Mesendoderm (in vitro differentiated cells): Measurements from ENCODE around the gene SCFD2.
"Not testable (repeated sequence)": the region's sequence is repeated elsewhere in the genome, so short reads cannot be mapped to it uniquely, and the experiment has no call there.

Source experiments
- DNase-seq: peaks from one replicate; pipeline ENCODE4 v3.0.0; 2013
- H2AK5ac ChIP-seq: 2 replicates; pipeline ENCODE4 v1.6.1; 2013; ENCODE audit warnings: low read length, inconsistent platforms
- H2BK120ac ChIP-seq: 2 replicates; pipeline ENCODE4 v1.6.1; 2013; ENCODE audit warnings: low read depth, mild to moderate bottlenecking, low read length, moderate library complexity, mixed read lengths
- H2BK15ac ChIP-seq: replicated peaks from 2 replicates; pipeline ENCODE4 v1.6.1; 2013; ENCODE audit warnings: low read depth, mild to moderate bottlenecking, moderate library complexity
- H2BK5ac ChIP-seq: 2 replicates; pipeline ENCODE4 v1.6.1; 2013; ENCODE audit warnings: low read length, inconsistent platforms
- H3K18ac ChIP-seq: 2 replicates; pipeline ENCODE4 v1.6.1; 2013; ENCODE audit warnings: mild to moderate bottlenecking, low read length, mixed read lengths
- H3K23ac ChIP-seq: one replicate; pipeline ENCODE4 v1.6.1; 2013; ENCODE audit warnings: low read length
- H3K27ac ChIP-seq: 2 replicates; pipeline ENCODE4 v1.5.1; 2013; ENCODE audit warnings: low read depth, mild to moderate bottlenecking, inconsistent platforms, low read length, moderate library complexity
- H3K27me3 ChIP-seq: 2 replicates; pipeline ENCODE4 v1.6.1; 2013; ENCODE audit warnings: low read length, control low read depth, mild to moderate bottlenecking, inconsistent platforms; ENCODE audit not compliant: insufficient read depth, poor library complexity
- H3K36me3 ChIP-seq: 2 replicates; pipeline ENCODE4 v1.6.1; 2013; ENCODE audit warnings: low read length, inconsistent platforms; ENCODE audit not compliant: control insufficient read depth, insufficient read depth
- H3K4ac ChIP-seq: one replicate; pipeline ENCODE4 v1.6.1; 2013; ENCODE audit warnings: low read depth, mild to moderate bottlenecking, low read length, moderate library complexity
- H3K4me1 ChIP-seq: 2 replicates; pipeline ENCODE4 v1.6.1; 2013; ENCODE audit warnings: low read depth, low read length, inconsistent platforms; ENCODE audit not compliant: control insufficient read depth
- H3K4me2 ChIP-seq: 2 replicates; pipeline ENCODE4 v1.6.1; 2013; ENCODE audit warnings: low read length
- H3K4me3 ChIP-seq: 2 replicates; pipeline ENCODE4 v1.5.1; 2013; ENCODE audit warnings: mild to moderate bottlenecking, low read length
- H3K56ac ChIP-seq: one replicate; pipeline ENCODE4 v1.6.1; 2013; ENCODE audit warnings: low read length
- H3K79me1 ChIP-seq: 2 replicates; pipeline ENCODE4 v1.6.1; 2013; ENCODE audit warnings: low read length, inconsistent platforms
- H3K79me2 ChIP-seq: 2 replicates; pipeline ENCODE4 v1.6.1; 2013; ENCODE audit warnings: mild to moderate bottlenecking, low read length; ENCODE audit not compliant: control insufficient read depth, insufficient read depth
- H3K9ac ChIP-seq: 2 replicates; pipeline ENCODE4 v1.6.1; 2013; ENCODE audit warnings: low read length, inconsistent platforms
- H4K5ac ChIP-seq: one replicate; pipeline ENCODE4 v1.6.1; 2013; ENCODE audit warnings: low read length
- H4K8ac ChIP-seq: one replicate; pipeline ENCODE4 v1.6.1; 2013; ENCODE audit warnings: low read depth, mild to moderate bottlenecking, control low read depth, low read length, moderate library complexity
- WGBS: extraction: QIAGEN DNeasy Blood & Tissue Kit; methylation state at CpG from one replicate; pipeline ENCODE4 v1.1.7; 2013; ENCODE audit warnings: low lambda C conversion rate, missing lambda C conversion rate; ENCODE audit not compliant: insufficient coverage; ENCODE audit errors: extremely low coverage; 5-methylcytosine and 5-hydroxymethylcytosine counted together

The SCFD2 gene

DNA sequence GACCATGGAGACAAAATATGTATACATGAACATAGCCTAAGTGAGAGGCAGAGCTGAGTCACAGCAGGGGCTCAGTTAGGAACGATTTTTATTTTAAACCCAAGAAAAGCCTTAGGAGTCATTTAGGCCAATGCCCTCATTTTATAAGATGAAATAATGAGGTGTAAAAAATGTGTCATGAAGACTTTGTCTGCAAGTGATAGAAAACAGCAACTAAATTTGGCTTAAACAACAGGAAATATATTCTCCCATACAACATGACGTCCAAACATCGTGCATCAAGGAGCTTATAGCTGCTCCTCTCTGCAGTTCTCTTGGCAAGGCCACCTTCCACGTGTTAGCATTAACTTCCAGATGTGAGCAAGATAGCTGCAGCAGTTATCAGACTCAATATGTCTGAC is 16.8 kb downstream of the SCFD2 start:
- Histone ChIP-seq H4K8ac (no peak overlapping the region), H3K36me3 (no peaks in the 10 kb centered on the region), H3K79me2 (no peaks in the 10 kb centered on the region), H3K4me3 (no peak overlapping the region), H3K4me2 (no peak overlapping the region), H2BK15ac (no peak overlapping the region), H3K27me3 (no peaks in the 10 kb centered on the region), H4K5ac (no peak overlapping the region), H2BK120ac (no peak overlapping the region), H3K9ac (no peak overlapping the region), H3K18ac (no peak overlapping the region), H2AK5ac (no peak overlapping the region), H3K79me1 (no peaks in the 10 kb centered on the region), H3K23ac (no peak overlapping the region), H3K4me1 (no peaks in the 10 kb centered on the region), H3K56ac (no peak overlapping the region), H3K4ac (no peak overlapping the region), H2BK5ac (no peak overlapping the region), H3K27ac (no peak overlapping the region)
- no peak for DNase-seq
- no CpG with 5 or more reads among the region's 4 CpGs for WGBS

DNA sequence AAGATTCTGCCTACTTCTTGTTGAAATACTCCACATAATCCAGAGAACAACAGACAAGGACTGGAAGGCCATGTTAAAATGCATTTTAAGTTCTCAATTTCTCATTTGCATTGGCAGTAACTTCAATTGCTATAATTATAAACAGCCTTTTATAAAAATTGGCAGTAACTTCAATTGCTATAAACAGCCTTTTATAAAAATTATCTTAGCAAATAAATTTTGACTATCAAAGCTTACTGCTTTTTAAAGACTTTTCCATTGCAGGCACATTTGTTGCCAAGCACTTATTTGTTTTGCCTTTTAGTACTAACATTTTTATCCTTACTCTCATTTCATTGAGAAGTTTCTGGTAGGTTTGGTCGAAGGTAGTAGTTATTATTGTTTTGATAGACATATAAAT is 17.8 kb downstream of the SCFD2 start:
- Histone ChIP-seq H3K4me2 (no peak overlapping the region), H3K18ac (no peak overlapping the region), H4K5ac (no peak overlapping the region), H3K9ac (no peak overlapping the region), H4K8ac (no peak overlapping the region), H3K27ac (no peak overlapping the region), H2AK5ac (no peak overlapping the region), H2BK15ac (no peak overlapping the region), H2BK120ac (no peak overlapping the region), H3K36me3 (no peaks in the 10 kb centered on the region), H3K4me3 (no peak overlapping the region), H3K79me2 (no peaks in the 10 kb centered on the region), H3K4ac (no peak overlapping the region), H3K56ac (no peak overlapping the region), H2BK5ac (no peak overlapping the region), H3K79me1 (no peaks in the 10 kb centered on the region), H3K4me1 (no peaks in the 10 kb centered on the region), H3K23ac (no peak overlapping the region), H3K27me3 (no peaks in the 10 kb centered on the region)
- DNase-seq: no peak
- WGBS: 100% methylated on average over 1 of the region's 1 CpG

DNA sequence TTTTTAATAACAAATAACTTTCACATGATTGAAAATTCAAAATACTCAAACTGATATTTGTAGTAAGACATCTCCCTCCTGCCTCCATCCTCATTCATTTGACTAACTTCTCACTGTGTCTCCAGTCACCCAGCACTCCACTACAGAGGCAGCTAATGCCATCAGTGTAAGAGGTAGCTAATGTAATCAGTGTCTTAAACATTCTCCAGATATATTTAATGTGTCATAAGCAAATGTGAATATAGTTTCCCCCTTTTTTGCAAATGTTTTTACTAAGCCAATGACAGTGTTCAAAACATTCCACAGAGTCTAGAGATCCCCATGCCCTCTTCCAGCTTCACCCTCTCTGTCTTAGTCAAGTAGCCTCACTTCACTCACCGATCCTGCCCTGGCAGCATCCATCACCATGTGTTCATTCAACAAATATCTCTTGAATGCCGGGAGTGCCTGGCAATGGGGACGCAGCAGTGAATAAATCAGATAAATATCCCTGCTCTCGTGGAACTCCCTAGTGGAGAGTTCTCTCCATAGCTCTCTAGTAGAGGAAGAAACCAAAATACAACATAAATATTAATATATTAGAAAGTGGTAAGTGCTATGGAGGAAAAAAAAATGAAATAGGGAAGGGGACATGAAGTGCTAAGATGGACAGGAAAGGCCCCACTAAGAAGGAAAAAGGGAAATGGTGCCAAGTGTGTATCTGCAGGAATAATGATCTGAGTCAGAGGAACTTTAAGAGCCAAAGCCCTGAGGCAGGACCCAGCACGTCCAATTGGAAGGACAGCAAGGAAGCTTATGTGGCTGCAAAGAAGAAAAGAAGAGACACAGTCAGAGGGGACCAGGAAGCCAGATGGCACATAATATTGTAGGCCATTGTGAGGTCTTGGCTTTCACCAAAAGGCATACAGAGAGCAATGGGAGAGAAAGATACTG is 18.7 kb downstream of the SCFD2 start:
- WGBS: no CpG with 5 or more reads among the region's 5 CpGs
- H3K27ac ChIP-seq: no peak overlapping the region

DNA sequence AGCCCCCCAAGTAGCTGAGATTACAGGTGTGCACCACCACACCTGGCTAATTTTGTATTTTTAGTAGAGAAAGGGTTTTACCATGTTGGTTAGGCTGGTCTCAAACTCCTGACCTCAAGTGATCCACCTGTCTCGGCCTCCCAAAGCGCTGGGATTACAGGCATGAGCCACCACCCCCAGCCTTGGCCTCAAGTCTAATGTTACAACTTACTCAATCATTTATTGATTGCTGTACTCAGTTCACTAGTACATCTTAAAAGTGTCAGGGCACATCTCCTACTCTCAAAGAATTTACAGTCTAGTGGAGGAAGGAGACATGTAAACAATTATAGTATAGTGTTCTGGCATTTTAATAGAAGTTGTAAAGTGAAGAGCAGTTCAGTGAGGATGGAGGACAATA is 19.5 kb downstream of the SCFD2 start:
- H3K9ac ChIP-seq, H3K4me2 ChIP-seq, H4K8ac ChIP-seq, H3K79me2 ChIP-seq, H4K5ac ChIP-seq, H2AK5ac ChIP-seq, H2BK120ac ChIP-seq, DNase-seq, H3K79me1 ChIP-seq, H3K4me3 ChIP-seq, H3K18ac ChIP-seq, H3K27ac ChIP-seq, H3K56ac ChIP-seq, H3K36me3 ChIP-seq, H3K23ac ChIP-seq, H2BK5ac ChIP-seq, H3K4ac ChIP-seq, H2BK15ac ChIP-seq, H3K27me3 ChIP-seq, H3K4me1 ChIP-seq: not testable (repeated sequence)
- no CpG with 5 or more reads among the region's 2 CpGs for WGBS

More for the DNA sequence above, 18.7 kb downstream of the SCFD2 start:
- H3K4me2 ChIP-seq: no peak overlapping the region
- no peak overlapping the region for H4K8ac ChIP-seq
- no peaks in the 10 kb centered on the region for H3K27me3 ChIP-seq
- H2AK5ac ChIP-seq: no peak overlapping the region
- H2BK120ac ChIP-seq: no peak overlapping the region
- no peaks in the 10 kb centered on the region for H3K36me3 ChIP-seq
- no peak overlapping the region for H2BK15ac ChIP-seq
- H3K18ac ChIP-seq: no peak overlapping the region
- H3K56ac ChIP-seq: no peak overlapping the region
- H3K79me1 ChIP-seq: no peaks in the 10 kb centered on the region
- H3K9ac ChIP-seq: no peak overlapping the region
- H3K79me2 ChIP-seq: no peaks in the 10 kb centered on the region
- no peak overlapping the region for H2BK5ac ChIP-seq
- no peaks in the 10 kb centered on the region for H3K4me1 ChIP-seq
- no peak overlapping the region for H3K23ac ChIP-seq
- no peak overlapping the region for H3K4ac ChIP-seq
- no peak for DNase-seq
- H4K5ac ChIP-seq: no peak overlapping the region
- H3K4me3 ChIP-seq: no peak overlapping the region

DNA sequence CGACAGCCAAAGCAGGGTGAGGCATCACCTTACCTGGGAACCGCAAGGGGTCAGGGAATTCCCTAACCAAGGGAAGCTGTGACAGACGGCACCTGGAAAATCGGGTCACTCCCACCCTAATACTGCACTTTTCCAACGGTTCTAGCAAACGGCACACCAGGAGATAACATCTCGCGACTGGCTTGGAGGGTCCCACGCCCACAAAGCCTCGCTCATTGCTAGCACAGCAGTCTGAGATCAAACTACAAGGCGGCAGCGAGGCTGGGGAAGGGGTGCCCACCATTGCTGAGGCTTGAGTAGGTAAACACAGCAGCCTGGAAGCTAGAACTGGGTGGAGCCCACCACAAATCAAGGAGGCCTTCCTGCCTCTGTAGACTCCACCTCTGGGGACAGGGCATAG is 25.7 kb downstream of the SCFD2 start:
- H3K9ac ChIP-seq, H3K79me2 ChIP-seq, H3K79me1 ChIP-seq, H3K23ac ChIP-seq, H2BK5ac ChIP-seq, DNase-seq, H3K4me1 ChIP-seq, H3K18ac ChIP-seq, H4K5ac ChIP-seq, H2AK5ac ChIP-seq, H3K36me3 ChIP-seq, H2BK120ac ChIP-seq, H4K8ac ChIP-seq, H3K4me3 ChIP-seq, H3K27ac ChIP-seq, H3K27me3 ChIP-seq, H2BK15ac ChIP-seq, H3K4ac ChIP-seq, H3K56ac ChIP-seq, H3K4me2 ChIP-seq: not testable (repeated sequence)
- WGBS: no CpG with 5 or more reads among the region's 12 CpGs

DNA sequence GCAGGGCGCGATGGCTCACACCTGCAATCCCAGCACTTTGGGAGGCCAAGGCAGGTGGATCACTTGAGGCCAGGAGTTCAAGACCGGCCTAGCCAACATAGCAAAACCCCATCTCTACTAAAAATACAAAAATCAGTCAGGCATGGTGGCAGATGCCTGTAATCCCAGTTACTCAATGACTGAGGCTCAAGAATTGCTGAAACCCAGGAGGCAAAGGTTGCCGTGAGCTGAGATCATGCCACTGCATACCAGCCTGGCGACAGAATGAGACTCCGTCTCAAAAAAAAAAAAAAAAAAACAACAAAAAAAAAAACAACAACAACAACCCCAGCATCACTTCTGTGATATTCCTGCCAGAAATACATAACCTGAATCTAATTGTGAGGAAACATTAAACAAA is 30.9 kb downstream of the SCFD2 start:
- not testable (repeated sequence) for H3K79me1 ChIP-seq, H4K5ac ChIP-seq, H2BK5ac ChIP-seq, H3K27me3 ChIP-seq, H3K56ac ChIP-seq, H2AK5ac ChIP-seq, H4K8ac ChIP-seq, H3K4me1 ChIP-seq, H3K9ac ChIP-seq, H3K4me3 ChIP-seq, H3K4me2 ChIP-seq, H3K79me2 ChIP-seq, H3K4ac ChIP-seq, H2BK120ac ChIP-seq, H3K18ac ChIP-seq, H2BK15ac ChIP-seq, H3K23ac ChIP-seq, DNase-seq, H3K36me3 ChIP-seq, H3K27ac ChIP-seq
- WGBS: no CpG with 5 or more reads among the region's 6 CpGs
